Prostate gland (tissue), 2 donors: ENCODE measurements around the gene INKA2. TPM values are rescaled to one million over a fixed set of nuclear protein-coding genes. Genes with fewer than 3 reads are reported as not detected.

Experiments used
- DNase-seq: peaks from one replicate; pipeline ENCODE4 v3.0.0-alpha.2; 2019; ENCODE audit warnings: low spot score
- H3K27ac ChIP-seq, 2 donors: fragments of 200-600 bp; sonication (generic); 2 replicates each; pipeline ENCODE4 v1.5.1; 2017 to 2019
- H3K27me3 ChIP-seq: fragments of 200-600 bp; sonication (generic); replicated peaks from 2 replicates; pipeline ENCODE4 v1.5.1; 2019; ENCODE audit not compliant: insufficient read depth
- H3K36me3 ChIP-seq, 2 donors: fragments of 200-600 bp; sonication (generic); 1 replicate in 1 of 2; 2 replicates in 1 of 2; pipeline versions ENCODE4 v1.5.1 to v1.8.1; 2017 to 2019
- H3K4me1 ChIP-seq: fragments of 200-600 bp; sonication (generic); replicated peaks from 2 replicates; pipeline ENCODE4 v1.5.1; 2019
- H3K4me3 ChIP-seq, 2 donors: fragments of 200-600 bp; sonication (generic); 2 replicates each; pipeline ENCODE4 v1.5.1; 2017 to 2019
- H3K9me3 ChIP-seq: fragments of 200-600 bp; sonication (generic); 2 replicates; pipeline ENCODE4 v1.5.1; 2017
- CTCF ChIP-seq, 4 experiments: fragments of 200-600 bp in 2 of 4; fragments of 450-650 bp in 2 of 4; sonication (generic) in 2 of 4; IDR thresholded peaks; 1 replicate in 3 of 4; 2 replicates in 1 of 4; pipeline ENCODE4 v1.5.1; 2016 to 2019; ENCODE audit warnings: antibody characterized with exemption in 4 of 4, mild to moderate bottlenecking in 2 of 4, moderate library complexity in 2 of 4
- POLR2A ChIP-seq: fragments of 450-650 bp; IDR thresholded peaks from one replicate; pipeline ENCODE4 v1.6.1; 2016; ENCODE audit warnings: antibody characterized with exemption, mild to moderate bottlenecking
- POLR2AphosphoS5 ChIP-seq: sonication (generic); formaldehyde crosslinking; IDR thresholded peaks from one replicate; pipeline ENCODE4 v1.6.1; 2017; ENCODE audit warnings: antibody characterized with exemption
- WGBS: methylation state at CpG from one replicate; pipeline ENCODE4 v1.1.5; 2018; 5-methylcytosine and 5-hydroxymethylcytosine counted together
- intact Hi-C: fragments of 100-400 bp; cut with DNase I; formaldehyde crosslinking; loops from one replicate; pipeline ENCODE4 v1.14.2; 2022
- total RNA-seq, 2 donors: library from RNA; depleted of rRNA; stranded (reverse); fragments of >200 nt; gene quantifications; one replicate each; pipeline ENCODE4 v1.1.0, GENCODE V29; 2016

INKA2 gene
- total RNA-seq, 2 donors from 2014 or later: 2.8 to 6.6 TPM

- H3K27ac ChIP-seq: no peak overlapping the region
- intact Hi-C loops: no loop called here
Observed at GRCh38 chr1:111732718-111733117, 6.5 kb downstream of the INKA2 start.

GRCh38 chr1:111731956-111732355, 7.2 kb downstream of the INKA2 start:
- Histone ChIP-seq H3K4me3 (no peak overlapping the region), H3K9me3 (no peaks in the 10 kb centered on the region), H3K4me1 (no peaks in the 10 kb centered on the region), H3K36me3 (no peaks in the 10 kb centered on the region), H3K27ac (no peak overlapping the region), H3K27me3 (no peaks in the 10 kb centered on the region)
- no peak for DNase-seq
- intact Hi-C loops: no loop called here
- 79% methylated on average over 6 of the region's 6 CpGs for WGBS
- TF ChIP-seq POLR2AphosphoS5 (no peak), CTCF (IDR thresholded peaks at IDR 0.05) (no peak), POLR2A (no peak)

More at GRCh38 chr1:111732718-111733117, 6.5 kb downstream of the INKA2 start:
- H3K4me3 ChIP-seq: no peak overlapping the region
- H3K4me1 ChIP-seq: no peaks in the 10 kb centered on the region
- no peaks in the 10 kb centered on the region for H3K27me3 ChIP-seq
- no peak for DNase-seq
- no peaks in the 10 kb centered on the region for H3K36me3 ChIP-seq
- TF ChIP-seq POLR2AphosphoS5 (no peak), POLR2A (no peak), CTCF (IDR thresholded peaks at IDR 0.05) (no peak)
- H3K9me3 ChIP-seq: no peaks in the 10 kb centered on the region
- WGBS: 89% methylated on average over 7 of the region's 7 CpGs

- Histone ChIP-seq H3K4me3 (no peak overlapping the region), H3K4me1 (no peaks in the 10 kb centered on the region), H3K27me3 (no peaks in the 10 kb centered on the region), H3K27ac (no peak overlapping the region), H3K9me3 (no peaks in the 10 kb centered on the region), H3K36me3 (no peaks in the 10 kb centered on the region)
- intact Hi-C loops: no loop called here
- TF ChIP-seq POLR2AphosphoS5 (no peak), CTCF (IDR thresholded peaks at IDR 0.05) (no peak)
- DNase-seq: no peak
- WGBS: 86% methylated on average over 4 of the region's 4 CpGs
Observed at GRCh38 chr1:111730706-111731105, 8.5 kb downstream of the INKA2 start.

GRCh38 chr1:111729946-111730681, 9.1 kb downstream of the INKA2 start:
- Histone ChIP-seq H3K27ac (no peak overlapping the region), H3K4me3 (no peak overlapping the region), H3K9me3 (no peaks in the 10 kb centered on the region), H3K27me3 (no peaks in the 10 kb centered on the region), H3K4me1 (no peaks in the 10 kb centered on the region), H3K36me3 (no peaks in the 10 kb centered on the region)
- TF ChIP-seq POLR2AphosphoS5: no peak
- no peak for TF ChIP-seq POLR2A
- 75% methylated on average over 7 of the region's 7 CpGs for whole genome bisulfite sequencing
- intact Hi-C loops: no loop called here
- no peak for DNase-seq

GRCh38 chr1:111729271-111729921, 9.8 kb downstream of the INKA2 start:
- H3K27me3 ChIP-seq: no peaks in the 10 kb centered on the region
- H3K9me3 ChIP-seq: no peaks in the 10 kb centered on the region
- DNase-seq: no peak
- WGBS: 53% methylated on average over 8 of the region's 8 CpGs
- no peaks in the 10 kb centered on the region for H3K36me3 ChIP-seq
- intact Hi-C loops: no loop called here
- H3K27ac ChIP-seq: no peak overlapping the region
- H3K4me1 ChIP-seq: no peaks in the 10 kb centered on the region
- H3K4me3 ChIP-seq: no peak overlapping the region
- TF ChIP-seq POLR2A (no peak), CTCF (IDR thresholded peaks at IDR 0.05) (no peak)
